HepG2 (cell line): ENCODE measurements around the gene MPHOSPH8. TPM values are rescaled to one million over a fixed set of nuclear protein-coding genes. Genes with fewer than 3 reads are reported as not detected.

ENCODE experiments used
- ARNT2 ChIP-seq: sonication (generic); formaldehyde crosslinking; IDR thresholded peaks from 2 replicates; pipeline ENCODE4 v1.8.0; 2022; ENCODE audit warnings: mild to moderate bottlenecking, low read depth, missing genetic modification reagents, moderate library complexity
- BCL6 ChIP-seq: IDR thresholded peaks from 2 replicates; pipeline ENCODE4 v1.6.1; 2016; ENCODE audit warnings: missing genetic modification reagents, missing compliant biosample characterization
- DPF2 ChIP-seq: sonication (generic); formaldehyde crosslinking; IDR thresholded peaks from 2 replicates; pipeline ENCODE4 v1.4.0; 2020; ENCODE audit warnings: mild to moderate bottlenecking, low read depth, missing genetic modification reagents, borderline replicate concordance
- DR1 ChIP-seq: sonication (generic); formaldehyde crosslinking; IDR thresholded peaks from 2 replicates; pipeline ENCODE4 v1.8.0; 2021; ENCODE audit warnings: mild to moderate bottlenecking, missing genetic modification reagents, inconsistent platforms
- KDM2A ChIP-seq: sonication (generic); formaldehyde crosslinking; IDR thresholded peaks from 2 replicates; pipeline ENCODE4 v1.4.0; 2020; ENCODE audit warnings: low read depth, missing genetic modification reagents, borderline replicate concordance
- MAFG ChIP-seq: sonication (generic); formaldehyde crosslinking; IDR thresholded peaks from 2 replicates; pipeline ENCODE4 v1.5.1; 2020; ENCODE audit warnings: mild to moderate bottlenecking, missing genetic modification reagents
- MTF1 ChIP-seq: sonication (generic); formaldehyde crosslinking; IDR thresholded peaks from 2 replicates; pipeline ENCODE4 v1.5.0; 2020; ENCODE audit warnings: missing genetic modification reagents
- NFE2 ChIP-seq: sonication (generic); formaldehyde crosslinking; IDR thresholded peaks from 2 replicates; pipeline ENCODE4 v1.4.0; 2020; ENCODE audit warnings: missing genetic modification reagents
- NR2F2 ChIP-seq: IDR thresholded peaks from 2 replicates; pipeline ENCODE4 v1.6.1; 2012; ENCODE audit warnings: low read depth, inconsistent platforms, borderline replicate concordance
- POGZ ChIP-seq: sonication (generic); formaldehyde crosslinking; IDR thresholded peaks from 2 replicates; pipeline ENCODE4 v1.4.0; 2020; ENCODE audit warnings: mild to moderate bottlenecking, missing genetic modification reagents
- RFXANK ChIP-seq: IDR thresholded peaks from 2 replicates; pipeline ENCODE4 v1.6.1; 2016
- SMAD1 ChIP-seq: sonication (generic); formaldehyde crosslinking; IDR thresholded peaks from 2 replicates; pipeline ENCODE4 v1.4.0; 2020; ENCODE audit warnings: missing genetic modification reagents, low read depth, mild to moderate bottlenecking, borderline replicate concordance
- TARDBP ChIP-seq: sonication (generic); formaldehyde crosslinking; IDR thresholded peaks from 2 replicates; pipeline ENCODE4 v1.8.0; 2022; ENCODE audit warnings: mild to moderate bottlenecking, missing genetic modification reagents
- ZNF24 ChIP-seq: fragments of 450-650 bp; IDR thresholded peaks from 2 replicates; pipeline ENCODE4 v1.6.1; 2017; ENCODE audit warnings: antibody characterized with exemption, mild to moderate bottlenecking
- ZNF564 ChIP-seq: sonication (generic); formaldehyde crosslinking; IDR thresholded peaks from 2 replicates; pipeline ENCODE4 v1.8.1; 2023; ENCODE audit warnings: mild to moderate bottlenecking, missing genetic modification reagents
- ZNF570 ChIP-seq: sonication (generic); formaldehyde crosslinking; IDR thresholded peaks from 2 replicates; pipeline ENCODE4 v1.4.0; 2020; ENCODE audit warnings: mild to moderate bottlenecking, missing genetic modification reagents, borderline replicate concordance
- ZNF670 ChIP-seq: sonication (generic); formaldehyde crosslinking; IDR thresholded peaks from 2 replicates; pipeline ENCODE4 v1.8.0; 2022; ENCODE audit warnings: mild to moderate bottlenecking, missing genetic modification reagents, borderline replicate concordance
- ZNF773 ChIP-seq: sonication (generic); formaldehyde crosslinking; IDR thresholded peaks from 2 replicates; pipeline ENCODE4 v1.4.0; 2020; ENCODE audit warnings: missing genetic modification reagents, borderline replicate concordance
- polyA plus RNA-seq, 8 experiments: library from polyadenylated mRNA; depleted of rRNA in 3 of 8; stranded (reverse) in 7 of 8; unstranded in 1 of 8; fragments of >200 nt; fragmentation: Illumina TruSeq in 4 of 8; extraction: Trizol in 4 of 8; gene quantifications; 2 replicates each; pipeline versions ENCODE4 v1.2.1 to v1.2.3, GENCODE V29; 2011 to 2016; ENCODE audit warnings: low read depth in 4 of 8, missing spikeins in 1 of 8, mixed read lengths in 1 of 8; ENCODE audit not compliant: insufficient read depth in 1 of 8
- total RNA-seq, 5 experiments: library from RNA; depleted of rRNA; stranded (reverse); fragments of >200 nt; fragmentation: Illumina TruSeq; extraction: Trizol; gene quantifications; 2 replicates each; pipeline ENCODE4 v1.2.3, GENCODE V29; 2016; ENCODE audit warnings: low read depth in 1 of 5
- TF ChIP-seq, protein P1 (sequence below): sonication (generic); formaldehyde crosslinking; IDR thresholded peaks from 2 replicates; pipeline ENCODE4 v1.8.0; 2022; ENCODE audit warnings: missing genetic modification reagents, mild to moderate bottlenecking, moderate library complexity, borderline replicate concordance
- TF ChIP-seq, protein P2 (sequence below): sonication (generic); formaldehyde crosslinking; conservative IDR thresholded peaks from 2 replicates; pipeline ENCODE4 v1.8.0; 2022; ENCODE audit warnings: mild to moderate bottlenecking, moderate library complexity, missing genetic modification reagents
- TF ChIP-seq, protein P3 (sequence below): sonication (generic); formaldehyde crosslinking; IDR thresholded peaks from 2 replicates; pipeline ENCODE4 v1.4.0; 2020; ENCODE audit warnings: missing genetic modification reagents; ENCODE audit errors: not compliant biosample characterization
- TF ChIP-seq, protein P4 (sequence below): sonication (generic); formaldehyde crosslinking; IDR thresholded peaks from 2 replicates; pipeline ENCODE4 v1.5.0; 2020; ENCODE audit warnings: mild to moderate bottlenecking, missing genetic modification reagents, moderate library complexity
- TF ChIP-seq, protein P5 (sequence below): sonication (generic); formaldehyde crosslinking; IDR thresholded peaks from 2 replicates; pipeline ENCODE4 v1.8.1; 2023; ENCODE audit warnings: missing genetic modification reagents, inconsistent platforms, borderline replicate concordance

MPHOSPH8 gene
- total and polyA plus RNA-seq, 2 of the 13 experiments (the other 11 are each of a cell fraction or from before 2014, with no cell fraction given): 17.3 to 20.9 TPM

DNA sequence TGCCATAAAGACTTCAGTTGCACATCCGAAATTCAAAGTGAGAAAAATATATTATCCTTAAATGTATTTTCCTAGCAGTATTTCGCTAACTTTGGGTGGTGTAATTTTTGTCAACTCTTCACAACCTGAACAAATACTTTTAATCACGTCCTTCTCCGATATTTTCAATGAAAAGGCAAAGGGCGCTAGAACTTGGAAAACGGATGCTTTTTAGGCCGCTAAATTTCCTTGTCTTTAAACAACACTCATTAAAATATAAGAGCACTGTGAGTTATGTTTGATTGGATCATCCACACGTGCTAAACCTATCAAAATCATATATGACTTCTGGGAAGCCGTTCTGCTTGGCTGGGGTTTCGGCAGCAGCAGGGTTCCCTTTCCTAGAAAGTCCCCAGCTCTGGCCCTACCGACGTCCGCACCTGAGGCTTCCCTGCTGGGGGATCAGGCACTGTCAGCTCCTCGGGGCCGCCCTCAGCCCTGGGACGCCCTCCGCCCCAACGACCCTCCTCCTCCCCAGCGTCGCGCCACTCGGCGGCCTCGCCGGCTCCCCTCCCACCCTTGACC lies 462 bp upstream of the MPHOSPH8 start (continued):
- TF ChIP-seq, protein P1, sequence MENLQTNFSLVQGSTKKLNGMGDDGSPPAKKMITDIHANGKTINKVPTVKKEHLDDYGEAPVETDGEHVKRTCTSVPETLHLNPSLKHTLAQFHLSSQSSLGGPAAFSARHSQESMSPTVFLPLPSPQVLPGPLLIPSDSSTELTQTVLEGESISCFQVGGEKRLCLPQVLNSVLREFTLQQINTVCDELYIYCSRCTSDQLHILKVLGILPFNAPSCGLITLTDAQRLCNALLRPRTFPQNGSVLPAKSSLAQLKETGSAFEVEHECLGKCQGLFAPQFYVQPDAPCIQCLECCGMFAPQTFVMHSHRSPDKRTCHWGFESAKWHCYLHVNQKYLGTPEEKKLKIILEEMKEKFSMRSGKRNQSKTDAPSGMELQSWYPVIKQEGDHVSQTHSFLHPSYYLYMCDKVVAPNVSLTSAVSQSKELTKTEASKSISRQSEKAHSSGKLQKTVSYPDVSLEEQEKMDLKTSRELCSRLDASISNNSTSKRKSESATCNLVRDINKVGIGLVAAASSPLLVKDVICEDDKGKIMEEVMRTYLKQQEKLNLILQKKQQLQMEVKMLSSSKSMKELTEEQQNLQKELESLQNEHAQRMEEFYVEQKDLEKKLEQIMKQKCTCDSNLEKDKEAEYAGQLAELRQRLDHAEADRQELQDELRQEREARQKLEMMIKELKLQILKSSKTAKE: no peak
- TF ChIP-seq TARDBP (CRISPR knock-in tag) (0 out of 2 replicates have a peak, but pooled peaks have one; percentile 57), BCL6 (peak; percentile 85), ZNF570 (CRISPR knock-in tag) (no peak), NFE2 (CRISPR knock-in tag) (no peak), POGZ (no peak), NR2F2 (no peak), ZNF24 (no peak), MAFG (no peak), DPF2 (CRISPR knock-in tag) (no peak), ZNF564 (CRISPR knock-in tag) (peak; percentile 50; the same call in 1 of the 2 replicates), ZNF670 (CRISPR knock-in tag) (no peak), ZNF773 (CRISPR knock-in tag) (no peak), KDM2A (CRISPR knock-in tag) (no peak), SMAD1 (CRISPR knock-in tag) (no peak), MTF1 (CRISPR knock-in tag) (no peak), DR1 (CRISPR knock-in tag) (no peak), ARNT2 (0 out of 2 replicates have a peak, but pooled peaks have one; percentile 54), RFXANK (CRISPR knock-in tag) (no peak)
- TF ChIP-seq, protein P2, sequence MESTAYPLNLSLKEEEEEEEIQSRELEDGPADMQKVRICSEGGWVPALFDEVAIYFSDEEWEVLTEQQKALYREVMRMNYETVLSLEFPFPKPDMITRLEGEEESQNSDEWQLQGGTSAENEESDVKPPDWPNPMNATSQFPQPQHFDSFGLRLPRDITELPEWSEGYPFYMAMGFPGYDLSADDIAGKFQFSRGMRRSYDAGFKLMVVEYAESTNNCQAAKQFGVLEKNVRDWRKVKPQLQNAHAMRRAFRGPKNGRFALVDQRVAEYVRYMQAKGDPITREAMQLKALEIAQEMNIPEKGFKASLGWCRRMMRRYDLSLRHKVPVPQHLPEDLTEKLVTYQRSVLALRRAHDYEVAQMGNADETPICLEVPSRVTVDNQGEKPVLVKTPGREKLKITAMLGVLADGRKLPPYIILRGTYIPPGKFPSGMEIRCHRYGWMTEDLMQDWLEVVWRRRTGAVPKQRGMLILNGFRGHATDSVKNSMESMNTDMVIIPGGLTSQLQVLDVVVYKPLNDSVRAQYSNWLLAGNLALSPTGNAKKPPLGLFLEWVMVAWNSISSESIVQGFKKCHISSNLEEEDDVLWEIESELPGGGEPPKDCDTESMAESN (CRISPR knock-in tag): peak; percentile 61; the same call in 1 of the 2 replicates
- TF ChIP-seq, protein P3, sequence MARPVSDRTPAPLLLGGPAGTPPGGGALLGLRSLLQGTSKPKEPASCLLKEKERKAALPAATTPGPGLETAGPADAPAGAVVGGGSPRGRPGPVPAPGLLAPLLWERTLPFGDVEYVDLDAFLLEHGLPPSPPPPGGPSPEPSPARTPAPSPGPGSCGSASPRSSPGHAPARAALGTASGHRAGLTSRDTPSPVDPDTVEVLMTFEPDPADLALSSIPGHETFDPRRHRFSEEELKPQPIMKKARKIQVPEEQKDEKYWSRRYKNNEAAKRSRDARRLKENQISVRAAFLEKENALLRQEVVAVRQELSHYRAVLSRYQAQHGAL (CRISPR knock-in tag): no peak
- TF ChIP-seq, protein P4, sequence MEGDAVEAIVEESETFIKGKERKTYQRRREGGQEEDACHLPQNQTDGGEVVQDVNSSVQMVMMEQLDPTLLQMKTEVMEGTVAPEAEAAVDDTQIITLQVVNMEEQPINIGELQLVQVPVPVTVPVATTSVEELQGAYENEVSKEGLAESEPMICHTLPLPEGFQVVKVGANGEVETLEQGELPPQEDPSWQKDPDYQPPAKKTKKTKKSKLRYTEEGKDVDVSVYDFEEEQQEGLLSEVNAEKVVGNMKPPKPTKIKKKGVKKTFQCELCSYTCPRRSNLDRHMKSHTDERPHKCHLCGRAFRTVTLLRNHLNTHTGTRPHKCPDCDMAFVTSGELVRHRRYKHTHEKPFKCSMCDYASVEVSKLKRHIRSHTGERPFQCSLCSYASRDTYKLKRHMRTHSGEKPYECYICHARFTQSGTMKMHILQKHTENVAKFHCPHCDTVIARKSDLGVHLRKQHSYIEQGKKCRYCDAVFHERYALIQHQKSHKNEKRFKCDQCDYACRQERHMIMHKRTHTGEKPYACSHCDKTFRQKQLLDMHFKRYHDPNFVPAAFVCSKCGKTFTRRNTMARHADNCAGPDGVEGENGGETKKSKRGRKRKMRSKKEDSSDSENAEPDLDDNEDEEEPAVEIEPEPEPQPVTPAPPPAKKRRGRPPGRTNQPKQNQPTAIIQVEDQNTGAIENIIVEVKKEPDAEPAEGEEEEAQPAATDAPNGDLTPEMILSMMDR (CRISPR knock-in tag): peak; percentile 19; the same call in 1 of the 2 replicates
- TF ChIP-seq, protein P5, sequence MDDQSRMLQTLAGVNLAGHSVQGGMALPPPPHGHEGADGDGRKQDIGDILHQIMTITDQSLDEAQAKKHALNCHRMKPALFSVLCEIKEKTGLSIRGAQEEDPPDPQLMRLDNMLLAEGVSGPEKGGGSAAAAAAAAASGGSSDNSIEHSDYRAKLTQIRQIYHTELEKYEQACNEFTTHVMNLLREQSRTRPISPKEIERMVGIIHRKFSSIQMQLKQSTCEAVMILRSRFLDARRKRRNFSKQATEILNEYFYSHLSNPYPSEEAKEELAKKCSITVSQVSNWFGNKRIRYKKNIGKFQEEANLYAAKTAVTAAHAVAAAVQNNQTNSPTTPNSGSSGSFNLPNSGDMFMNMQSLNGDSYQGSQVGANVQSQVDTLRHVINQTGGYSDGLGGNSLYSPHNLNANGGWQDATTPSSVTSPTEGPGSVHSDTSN (CRISPR knock-in tag): no peak
